Measurements from ENCODE around the gene SOWAHA.

- TF ChIP-seq, protein P1, sequence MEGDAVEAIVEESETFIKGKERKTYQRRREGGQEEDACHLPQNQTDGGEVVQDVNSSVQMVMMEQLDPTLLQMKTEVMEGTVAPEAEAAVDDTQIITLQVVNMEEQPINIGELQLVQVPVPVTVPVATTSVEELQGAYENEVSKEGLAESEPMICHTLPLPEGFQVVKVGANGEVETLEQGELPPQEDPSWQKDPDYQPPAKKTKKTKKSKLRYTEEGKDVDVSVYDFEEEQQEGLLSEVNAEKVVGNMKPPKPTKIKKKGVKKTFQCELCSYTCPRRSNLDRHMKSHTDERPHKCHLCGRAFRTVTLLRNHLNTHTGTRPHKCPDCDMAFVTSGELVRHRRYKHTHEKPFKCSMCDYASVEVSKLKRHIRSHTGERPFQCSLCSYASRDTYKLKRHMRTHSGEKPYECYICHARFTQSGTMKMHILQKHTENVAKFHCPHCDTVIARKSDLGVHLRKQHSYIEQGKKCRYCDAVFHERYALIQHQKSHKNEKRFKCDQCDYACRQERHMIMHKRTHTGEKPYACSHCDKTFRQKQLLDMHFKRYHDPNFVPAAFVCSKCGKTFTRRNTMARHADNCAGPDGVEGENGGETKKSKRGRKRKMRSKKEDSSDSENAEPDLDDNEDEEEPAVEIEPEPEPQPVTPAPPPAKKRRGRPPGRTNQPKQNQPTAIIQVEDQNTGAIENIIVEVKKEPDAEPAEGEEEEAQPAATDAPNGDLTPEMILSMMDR (IDR thresholded peaks at IDR 0.05): no peak
- no peak for TF ChIP-seq POLR2A (IDR thresholded peaks at IDR 0.05)
- TF ChIP-seq POLR2AphosphoS5 (IDR thresholded peaks at IDR 0.05): no peak
Measured at GRCh38 chr5:132832612-132833011, 19.5 kb downstream of the SOWAHA start.
